Kidney epithelial cell (primary cell): Measurements from ENCODE around the gene RNF157. TPM values are rescaled to one million over a fixed set of nuclear protein-coding genes. Genes with fewer than 3 reads are reported as not detected.

ENCODE experiments used
- DNase-seq: peaks from one replicate; pipeline ENCODE4 v3.0.0-alpha.2; 2010; ENCODE audit warnings: low read depth
- H3K27me3 ChIP-seq: 2 replicates; pipeline ENCODE4 v1.6.0; 2011; ENCODE audit warnings: low read length; ENCODE audit not compliant: control insufficient read depth, insufficient read depth
- H3K36me3 ChIP-seq: 2 replicates; pipeline ENCODE4 v1.5.1; 2011; ENCODE audit warnings: low read length; ENCODE audit not compliant: control insufficient read depth, insufficient read depth
- H3K4me3 ChIP-seq: 2 replicates; pipeline ENCODE4 v1.5.1; 2011; ENCODE audit warnings: low read depth, mild to moderate bottlenecking, control low read depth, low read length
- total RNA-seq: library from RNA; depleted of rRNA; stranded (reverse); fragments of >200 nt; gene quantifications from 2 replicates; pipeline ENCODE4 v1.2.3, GENCODE V29; 2015
- TF ChIP-seq, protein P1 (sequence below): IDR thresholded peaks from 2 replicates; pipeline ENCODE4 v1.5.1; 2011; ENCODE audit warnings: mild to moderate bottlenecking, moderate library complexity, low read length, control low read depth, inconsistent platforms; ENCODE audit not compliant: insufficient read depth, poor library complexity, severe bottlenecking

The RNF157 gene
- total RNA-seq, 1 donor from 2014 or later, result 6.0 TPM

DNA sequence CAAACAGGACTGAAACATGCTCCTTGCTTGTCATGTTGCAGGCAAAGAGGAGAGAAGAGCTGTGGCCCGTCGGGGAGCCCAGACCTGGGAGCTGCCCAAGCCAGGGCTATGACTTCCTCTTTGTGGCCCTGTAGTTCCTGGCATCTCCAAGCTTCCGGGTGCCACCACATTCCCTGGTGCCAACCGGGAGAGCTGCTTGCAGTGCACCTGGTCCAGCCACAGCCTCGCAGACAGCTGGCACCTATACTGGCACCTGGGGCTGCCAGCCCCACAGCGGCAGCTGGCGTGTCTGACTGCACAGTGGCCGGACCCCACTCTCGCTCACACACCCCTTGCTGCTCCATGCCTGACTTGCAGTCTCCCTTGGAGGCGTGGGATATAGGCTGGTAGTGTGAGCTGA, 62.2 kb downstream of the RNF157 start:
- H3K4me3 ChIP-seq, result no peak overlapping the region
- no peak for DNase-seq
- H3K27me3 ChIP-seq, result no peaks in the 10 kb centered on the region
- no peaks in the 10 kb centered on the region for H3K36me3 ChIP-seq
- TF ChIP-seq, protein P1, sequence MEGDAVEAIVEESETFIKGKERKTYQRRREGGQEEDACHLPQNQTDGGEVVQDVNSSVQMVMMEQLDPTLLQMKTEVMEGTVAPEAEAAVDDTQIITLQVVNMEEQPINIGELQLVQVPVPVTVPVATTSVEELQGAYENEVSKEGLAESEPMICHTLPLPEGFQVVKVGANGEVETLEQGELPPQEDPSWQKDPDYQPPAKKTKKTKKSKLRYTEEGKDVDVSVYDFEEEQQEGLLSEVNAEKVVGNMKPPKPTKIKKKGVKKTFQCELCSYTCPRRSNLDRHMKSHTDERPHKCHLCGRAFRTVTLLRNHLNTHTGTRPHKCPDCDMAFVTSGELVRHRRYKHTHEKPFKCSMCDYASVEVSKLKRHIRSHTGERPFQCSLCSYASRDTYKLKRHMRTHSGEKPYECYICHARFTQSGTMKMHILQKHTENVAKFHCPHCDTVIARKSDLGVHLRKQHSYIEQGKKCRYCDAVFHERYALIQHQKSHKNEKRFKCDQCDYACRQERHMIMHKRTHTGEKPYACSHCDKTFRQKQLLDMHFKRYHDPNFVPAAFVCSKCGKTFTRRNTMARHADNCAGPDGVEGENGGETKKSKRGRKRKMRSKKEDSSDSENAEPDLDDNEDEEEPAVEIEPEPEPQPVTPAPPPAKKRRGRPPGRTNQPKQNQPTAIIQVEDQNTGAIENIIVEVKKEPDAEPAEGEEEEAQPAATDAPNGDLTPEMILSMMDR, result no peak

DNA sequence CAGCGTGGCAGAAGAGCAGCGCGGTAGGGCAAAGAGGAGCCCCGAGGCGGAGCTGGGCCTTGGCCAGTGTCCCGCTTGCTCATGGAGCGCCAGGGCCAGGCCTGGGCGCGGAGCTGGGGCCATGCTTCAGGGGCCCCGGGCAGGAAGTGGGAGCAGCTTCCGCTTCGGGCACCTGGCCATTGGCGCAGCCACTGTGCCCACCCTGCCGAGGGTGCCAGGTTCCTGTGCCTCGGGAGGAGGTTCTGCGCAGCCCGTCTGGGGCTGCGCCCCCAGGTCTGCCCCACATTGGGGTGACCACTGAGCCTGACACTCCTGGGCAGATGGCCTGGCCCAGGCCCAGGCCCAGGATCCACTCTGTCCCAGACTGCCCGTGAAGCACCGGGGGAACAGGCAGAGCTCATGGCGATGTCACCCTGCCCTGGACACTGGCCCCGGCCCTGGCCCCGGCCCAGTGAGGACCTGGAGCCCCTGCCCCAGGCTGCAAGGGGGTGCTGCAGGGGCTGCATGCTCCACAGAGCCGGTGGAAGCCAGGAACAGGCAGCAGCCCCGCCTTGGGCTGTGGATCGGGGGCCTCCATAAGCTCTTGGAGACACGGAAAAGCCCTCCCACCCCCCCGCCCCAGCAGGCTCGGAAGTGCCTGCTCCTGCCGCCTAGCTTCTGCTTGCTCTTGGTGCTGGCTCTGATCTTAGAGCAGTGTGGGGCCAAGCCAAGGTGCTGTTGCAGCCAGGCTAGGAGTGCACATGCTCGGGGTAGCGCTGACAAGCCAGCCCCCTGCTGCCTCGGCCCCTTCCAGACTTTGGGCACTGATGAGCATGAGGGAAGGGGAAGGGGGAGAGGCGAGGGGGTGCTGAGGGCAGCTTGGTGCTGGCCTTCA, 63.4 kb downstream of the RNF157 start:
- Histone ChIP-seq H3K36me3 (no peaks in the 10 kb centered on the region), H3K27me3 (no peaks in the 10 kb centered on the region), H3K4me3 (no peak overlapping the region)
- DNase-seq, result no peak
- TF ChIP-seq, protein P1, result no peak

DNA sequence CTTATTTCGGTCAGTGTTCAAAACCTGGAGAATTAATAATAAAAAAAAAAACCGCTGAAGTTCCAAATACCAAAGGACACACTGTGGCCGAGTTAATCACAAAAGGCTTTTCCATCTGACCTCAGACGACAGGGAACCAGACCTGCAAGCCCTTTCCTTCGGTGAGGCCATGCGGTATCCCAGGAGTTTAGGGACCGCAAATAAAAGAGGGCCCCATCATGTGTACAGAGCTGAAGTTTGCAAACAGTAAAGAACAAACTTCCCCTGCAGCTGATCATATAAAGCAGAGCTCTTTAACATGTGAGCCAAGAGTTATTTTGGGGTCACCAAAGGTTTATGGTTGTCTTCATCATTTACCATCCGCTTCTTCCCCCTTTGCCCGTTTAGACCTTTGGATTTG, 66.3 kb downstream of the RNF157 start:
- no peak for DNase-seq
- Histone ChIP-seq H3K4me3 (no peak overlapping the region), H3K36me3 (no peaks in the 10 kb centered on the region), H3K27me3 (no peaks in the 10 kb centered on the region)
- TF ChIP-seq, protein P1, result no peak

DNA sequence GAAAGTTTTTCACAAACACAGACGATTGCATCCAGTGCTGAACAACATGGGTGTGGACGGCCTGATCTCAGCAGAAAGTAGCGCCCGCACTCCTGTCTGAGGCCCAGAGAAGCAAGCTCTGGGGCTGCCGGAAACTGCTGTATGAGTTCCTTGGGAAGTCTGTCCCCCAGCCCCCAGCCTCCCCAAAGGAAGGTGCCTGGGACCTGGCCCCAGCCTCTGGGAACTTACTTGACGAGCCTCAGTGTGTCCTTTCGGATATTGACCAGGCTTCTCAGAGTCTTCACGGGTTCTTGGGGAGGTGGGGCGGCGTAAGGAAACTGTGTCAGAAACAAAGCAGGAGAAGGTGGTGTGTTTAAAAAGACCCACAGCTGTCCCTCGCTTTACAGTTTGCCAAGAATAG, 66.8 kb downstream of the RNF157 start:
- Histone ChIP-seq H3K27me3 (no peaks in the 10 kb centered on the region), H3K36me3 (no peaks in the 10 kb centered on the region), H3K4me3 (no peak overlapping the region)
- TF ChIP-seq, protein P1, result no peak
- DNase-seq, result no peak

DNA sequence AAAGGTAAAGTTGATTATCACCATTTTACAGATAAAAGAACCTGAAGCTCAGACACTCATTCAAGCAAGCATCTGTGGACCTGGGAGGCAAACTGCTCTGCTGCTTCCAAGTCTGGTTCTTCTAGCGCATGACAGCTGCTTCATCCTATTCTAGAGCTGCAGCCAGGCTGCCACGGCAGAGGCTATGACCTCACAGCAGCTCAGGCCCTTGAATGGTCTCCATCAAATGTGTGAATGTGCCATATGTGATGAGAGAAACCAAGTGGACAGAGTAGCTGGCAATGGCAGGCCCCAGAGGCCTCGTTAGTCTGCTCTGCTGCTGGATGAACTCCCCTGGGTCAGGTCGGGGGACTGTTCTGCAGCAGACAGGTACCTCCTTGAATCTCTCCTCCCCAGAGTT, 68.6 kb downstream of the RNF157 start:
- TF ChIP-seq, protein P1, result no peak
- H3K36me3 ChIP-seq, result no peaks in the 10 kb centered on the region
- H3K27me3 ChIP-seq, result no peaks in the 10 kb centered on the region
- DNase-seq, result no peak
- H3K4me3 ChIP-seq, result no peak overlapping the region

DNA sequence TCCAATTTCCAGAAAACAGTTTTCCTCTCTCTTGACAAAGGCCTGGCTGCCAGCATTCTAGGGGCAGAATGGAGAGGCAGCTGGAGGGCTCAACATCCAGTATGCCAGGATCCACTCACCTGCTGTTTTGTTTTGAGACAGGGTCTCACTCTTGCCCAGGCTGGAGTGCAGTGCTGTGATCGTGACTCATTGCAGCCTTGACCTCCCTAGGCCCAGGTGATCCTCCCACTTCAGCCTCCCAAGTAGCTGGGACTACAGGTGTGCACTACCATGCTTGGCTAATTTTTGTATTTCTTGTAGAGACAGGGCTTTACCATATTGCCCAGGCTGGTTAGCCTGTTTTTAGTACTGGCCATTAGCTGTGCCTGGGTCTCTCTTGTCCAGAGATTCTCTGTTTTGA, 70.2 kb downstream of the RNF157 start:
- H3K36me3 ChIP-seq, result no peaks in the 10 kb centered on the region
- H3K27me3 ChIP-seq, result no peaks in the 10 kb centered on the region
- H3K4me3 ChIP-seq, result no peak overlapping the region
- TF ChIP-seq, protein P1, result no peak
- DNase-seq, result no peak
